ENCODE results near the gene NUP160. TPM values are rescaled to one million over a fixed set of nuclear protein-coding genes. Genes with fewer than 3 reads are reported as not detected.
"Not testable (repeated sequence)": the region's sequence is repeated elsewhere in the genome, so short reads cannot be mapped to it uniquely, and the experiment has no call there.

NUP160 gene
- total RNA-seq, 1 experiment from 2014 or later: 27.5 TPM

DNA sequence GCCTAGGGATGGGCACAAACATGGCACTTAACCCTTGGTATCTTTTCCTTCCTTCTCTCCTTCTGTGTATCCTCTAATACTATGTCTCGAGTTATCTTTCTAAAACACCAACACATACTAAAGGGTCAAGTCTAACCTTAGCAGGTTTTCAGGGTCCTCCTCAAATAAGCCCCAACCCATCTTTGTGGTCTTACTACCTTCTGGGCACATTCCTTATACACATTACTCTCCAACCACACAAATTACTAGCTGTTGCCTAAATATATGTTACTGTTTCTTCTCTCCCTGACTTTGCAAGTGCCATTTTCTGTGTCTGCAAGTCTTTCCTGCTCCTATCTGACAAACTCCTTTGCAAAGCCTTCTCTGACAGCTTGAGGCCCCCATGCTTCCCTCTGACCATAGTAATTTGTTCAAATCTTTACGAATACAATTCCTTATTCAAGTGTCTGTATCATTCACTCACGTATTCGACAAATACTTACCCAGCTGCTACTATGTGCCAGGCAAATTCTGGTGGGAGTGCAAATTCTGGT is 15.8 kb upstream of the NUP160 start:
- DNase-seq (ENCODE audit: low read depth): no peak

DNA sequence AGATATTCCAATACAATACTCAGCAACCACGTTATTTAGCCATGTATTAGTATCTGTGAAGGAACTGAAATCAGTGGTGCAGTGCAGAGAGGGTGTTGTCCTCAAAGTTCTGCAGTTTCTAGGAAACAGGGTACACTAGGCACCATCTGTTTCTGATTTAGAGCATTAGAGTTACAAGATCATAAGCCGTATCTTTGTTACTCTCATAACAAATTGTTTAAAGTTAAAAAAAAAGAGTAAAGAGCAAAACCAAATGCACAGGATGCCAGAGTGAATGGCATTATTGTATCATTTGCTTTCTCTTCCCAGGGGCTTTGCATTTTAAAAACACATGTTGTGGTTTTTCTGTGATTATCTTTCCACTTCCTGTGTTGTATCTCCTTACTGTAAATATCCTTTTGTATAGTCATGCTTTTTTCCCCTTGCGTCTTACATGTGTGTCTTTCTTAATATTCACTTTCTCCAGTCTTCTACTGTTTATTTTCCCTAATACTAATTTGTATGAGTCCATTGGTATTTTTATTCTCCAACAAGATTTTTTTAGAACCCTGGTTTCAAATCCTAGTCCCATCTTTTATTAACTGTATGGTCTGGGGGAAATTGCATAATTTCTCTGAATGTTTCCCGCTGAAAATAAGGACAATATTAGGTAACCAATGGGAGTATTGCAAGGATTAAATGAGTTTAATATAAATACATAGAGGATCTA is 15.2 kb upstream of the NUP160 start:
- DNase-seq (ENCODE audit: low read depth): peak; percentile 40

DNA sequence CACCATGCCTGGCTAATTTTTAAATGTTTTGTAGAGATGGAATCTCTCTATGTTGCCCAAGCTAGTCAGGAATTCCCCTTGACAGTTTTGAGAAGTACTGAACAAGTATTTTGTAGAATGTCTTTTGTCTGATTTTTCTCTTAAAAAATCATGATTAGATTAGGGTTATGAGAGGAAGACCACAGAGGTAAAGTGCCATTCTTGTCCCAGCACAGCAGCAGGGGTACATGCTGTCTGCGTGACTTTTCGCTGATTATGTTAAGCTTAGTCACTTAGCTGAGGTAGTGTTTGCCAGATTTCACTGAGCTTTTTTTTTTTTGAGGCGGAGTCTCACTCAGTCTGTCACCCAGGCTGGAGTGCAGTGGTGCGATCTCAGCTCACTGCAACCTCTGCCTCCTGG is 13.6 kb upstream of the NUP160 start:
- DNase-seq (ENCODE audit: low read depth): peak; percentile 76

DNA sequence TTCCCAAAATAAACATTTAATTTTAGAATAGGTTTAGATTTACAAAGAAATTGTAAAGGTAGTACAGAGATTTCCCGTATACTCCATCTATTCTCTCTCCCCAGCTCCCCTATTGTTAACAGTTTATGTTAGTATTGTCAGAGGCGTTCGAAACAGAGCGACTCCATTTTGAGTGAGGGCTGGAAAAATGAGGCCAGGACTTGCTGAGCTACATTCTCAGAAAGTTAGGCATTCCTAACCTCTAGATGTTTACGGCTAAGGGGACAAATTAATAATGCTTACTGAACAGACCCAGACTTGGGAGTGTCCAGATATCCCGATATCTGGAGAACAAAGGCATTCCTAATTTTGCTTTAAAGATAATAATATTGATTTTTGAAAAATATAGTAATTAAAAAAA is 12.4 kb upstream of the NUP160 start:
- DNase-seq (ENCODE audit: low read depth): no peak

DNA sequence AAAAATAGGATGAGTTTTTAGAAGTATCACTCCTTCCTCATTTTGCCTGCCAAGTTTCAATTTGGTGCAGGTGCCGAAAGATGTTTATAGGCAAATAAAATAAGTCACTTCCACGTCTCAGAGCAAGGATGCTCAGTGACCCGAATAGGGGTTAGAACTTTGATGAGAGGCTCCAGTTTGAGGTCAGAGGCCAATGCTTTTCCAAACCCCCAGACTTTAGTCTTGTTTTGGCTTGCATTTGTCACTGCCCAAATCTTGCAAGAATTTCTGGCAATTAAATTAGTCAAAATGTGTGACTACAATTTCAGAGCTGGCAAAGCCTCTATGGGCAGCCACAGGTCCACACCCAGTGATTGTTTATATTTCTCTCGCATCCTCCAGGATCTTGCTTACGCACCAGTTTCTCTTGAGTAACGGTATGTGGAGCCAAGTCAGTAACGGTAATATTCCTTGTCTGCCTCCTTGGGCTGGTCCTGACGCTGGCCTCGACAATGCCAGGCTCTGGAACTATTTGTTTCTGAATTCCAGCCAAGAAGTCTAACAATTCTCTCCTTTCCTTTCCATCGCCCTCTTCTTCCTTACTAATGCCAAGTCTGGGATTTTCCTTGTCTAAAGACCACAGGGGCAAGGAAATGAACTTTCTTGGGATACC is 9.9 kb upstream of the NUP160 start:
- DNase-seq (ENCODE audit: low read depth): peak; percentile 71

DNA sequence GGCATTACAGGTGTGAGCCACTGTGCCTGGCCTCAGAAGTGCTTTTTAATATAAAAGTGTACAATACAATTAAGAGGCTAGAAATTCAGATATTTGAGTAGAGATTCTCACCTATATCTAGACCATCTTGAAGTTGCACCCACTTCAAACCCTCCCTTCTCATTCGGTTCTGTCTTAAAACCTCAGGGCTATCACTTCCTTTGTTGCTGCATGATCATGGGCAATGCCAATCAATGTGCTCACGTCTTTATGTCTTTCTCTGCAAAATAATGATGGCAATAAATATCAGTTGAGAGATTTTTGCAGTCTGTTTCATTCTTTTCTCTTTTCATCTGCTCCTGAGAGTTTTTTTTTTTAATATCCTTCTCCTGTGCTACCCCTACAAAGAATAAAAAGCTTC is 9.3 kb upstream of the NUP160 start:
- no peak for DNase-seq (ENCODE audit: low read depth)

DNA sequence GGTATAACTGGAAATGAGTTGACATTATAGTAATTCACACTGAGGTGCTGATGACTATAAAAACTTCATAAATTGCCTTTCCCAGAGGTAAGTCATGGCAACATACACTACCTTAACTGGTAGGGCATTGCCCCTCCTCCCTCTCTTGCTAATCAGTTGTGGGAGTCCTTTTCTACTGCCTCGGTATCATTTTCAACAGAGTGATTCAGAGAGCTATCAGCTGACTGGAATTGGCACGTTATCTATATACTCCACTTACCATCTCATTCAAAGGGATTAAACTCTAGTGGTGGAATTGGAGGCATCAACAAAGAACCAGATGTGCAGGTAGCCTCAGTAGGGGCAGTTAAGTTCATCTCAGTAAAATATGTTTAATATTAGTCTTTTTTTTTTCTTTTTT is 8.0 kb upstream of the NUP160 start:
- peak; percentile 34 for DNase-seq (ENCODE audit: low read depth)

DNA sequence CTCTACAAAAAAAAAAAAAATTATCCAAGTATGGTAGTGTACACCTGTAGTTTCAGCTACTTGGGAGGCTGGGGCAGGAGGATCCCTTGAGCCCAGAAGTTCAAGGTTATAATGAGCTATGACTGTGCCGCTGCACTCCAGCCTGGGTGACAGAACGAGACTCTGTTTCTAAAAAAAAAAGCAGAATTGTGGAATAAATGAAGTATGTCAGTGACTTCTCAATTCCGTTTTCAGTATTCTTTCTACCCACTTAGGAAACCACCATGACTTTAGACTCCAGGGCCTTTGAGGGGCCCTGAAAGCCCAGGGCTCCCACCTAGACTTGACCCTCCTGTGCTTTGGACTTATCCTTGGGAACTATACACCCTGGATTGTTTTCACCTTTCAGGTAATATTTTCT is 6.5 kb upstream of the NUP160 start:
- no peak for DNase-seq (ENCODE audit: low read depth)

DNA sequence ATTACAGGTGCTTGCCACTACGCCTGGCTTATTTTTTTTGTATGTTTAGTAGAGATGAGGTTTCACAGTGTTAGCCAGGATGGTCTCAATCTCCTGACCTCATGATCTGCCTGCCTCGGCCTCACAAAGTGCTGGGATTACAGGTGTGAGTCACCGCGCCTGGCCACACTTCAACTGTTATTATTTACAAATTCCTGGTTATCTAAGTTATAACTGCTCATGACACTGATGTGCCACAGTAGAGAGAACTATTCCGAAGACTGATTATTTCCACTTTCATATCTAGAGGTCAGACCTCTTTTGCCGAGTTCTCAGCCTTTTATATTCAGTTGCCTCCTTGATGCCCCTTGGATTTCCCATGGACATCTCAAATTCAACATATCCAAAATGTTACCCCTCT is 3.9 kb upstream of the NUP160 start:
- no peak for DNase-seq (ENCODE audit: low read depth)

DNA sequence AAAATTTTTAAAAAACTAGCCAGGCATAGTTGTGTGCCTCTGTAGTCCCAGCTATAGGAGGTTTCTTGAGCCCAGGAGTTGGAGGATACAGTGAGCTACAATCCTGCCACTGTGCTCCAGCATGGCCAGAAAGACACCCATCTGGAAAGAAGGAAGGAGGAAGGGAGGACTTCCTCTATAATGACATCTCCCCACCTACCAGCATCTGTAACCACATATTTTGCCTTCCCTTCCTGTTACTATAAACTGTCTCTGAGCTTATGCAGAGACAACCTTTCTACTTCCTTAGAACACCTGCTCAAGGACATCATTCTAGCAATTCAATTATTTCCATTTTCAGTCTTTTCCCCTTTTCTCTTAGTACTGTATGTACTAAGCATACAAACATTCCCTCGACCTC is 2.2 kb upstream of the NUP160 start:
- no peak for DNase-seq (ENCODE audit: low read depth)

DNA sequence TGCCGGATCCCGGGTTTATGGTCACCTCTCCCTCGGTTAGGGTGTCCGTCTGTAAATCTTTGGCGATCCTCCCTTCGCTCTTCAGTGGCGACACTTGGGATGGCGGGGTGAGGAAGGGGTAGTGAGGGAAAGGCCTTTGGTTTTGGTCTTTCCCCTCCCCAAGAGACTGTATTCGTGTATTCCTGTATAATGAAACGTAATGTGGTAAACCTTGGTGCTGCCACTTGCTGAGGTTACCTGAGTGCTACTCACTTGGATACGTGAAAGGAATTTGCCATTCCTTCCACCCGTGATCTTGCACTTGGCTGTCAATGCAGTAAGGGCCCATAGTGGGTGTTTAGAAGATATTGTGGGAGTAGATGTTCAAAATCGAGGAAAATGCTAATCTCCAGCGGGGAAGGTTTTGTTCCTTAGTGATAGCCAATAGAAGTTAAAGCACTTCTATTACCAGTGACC is 578 bp upstream of the NUP160 start:
- no peak for DNase-seq (ENCODE audit: low read depth)

DNA sequence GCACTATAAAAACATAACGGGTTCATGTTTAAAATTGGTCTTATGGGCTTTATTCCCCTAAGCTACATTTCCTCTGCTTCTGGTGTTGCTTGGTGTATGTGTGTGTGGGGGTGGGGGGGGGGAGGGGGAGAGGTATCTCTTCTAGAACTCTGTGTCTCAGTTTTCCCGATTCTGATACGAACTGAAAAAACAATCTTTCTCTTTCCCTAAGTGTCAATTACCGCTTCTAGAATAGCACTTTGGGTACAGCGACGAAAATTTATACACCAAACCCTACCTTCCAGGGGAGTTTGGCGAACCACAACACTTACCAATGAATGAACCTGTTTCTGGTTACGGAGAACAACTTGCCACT is 636 bp downstream of the NUP160 start:
- no peak for DNase-seq (ENCODE audit: low read depth)

DNA sequence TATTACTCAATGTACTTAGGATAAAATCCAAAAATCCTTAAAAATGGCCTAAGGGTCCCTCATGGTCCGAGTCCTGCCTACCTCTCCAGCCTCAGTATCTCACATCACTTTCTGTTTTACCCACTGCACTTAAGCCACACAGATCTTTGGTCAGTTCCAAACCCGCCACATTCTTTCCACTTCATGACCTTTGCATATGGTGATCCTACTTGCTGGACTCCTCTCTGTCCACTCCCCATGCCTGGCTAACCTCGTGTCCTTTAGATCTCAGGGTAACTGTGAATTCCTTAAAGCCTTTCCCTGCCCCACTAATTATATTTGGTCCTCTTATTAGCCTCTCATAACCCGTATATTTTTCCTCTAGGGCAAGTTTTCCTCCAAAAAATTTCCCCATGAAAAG is 1.2 kb downstream of the NUP160 start:
- DNase-seq (ENCODE audit: low read depth): no peak

DNA sequence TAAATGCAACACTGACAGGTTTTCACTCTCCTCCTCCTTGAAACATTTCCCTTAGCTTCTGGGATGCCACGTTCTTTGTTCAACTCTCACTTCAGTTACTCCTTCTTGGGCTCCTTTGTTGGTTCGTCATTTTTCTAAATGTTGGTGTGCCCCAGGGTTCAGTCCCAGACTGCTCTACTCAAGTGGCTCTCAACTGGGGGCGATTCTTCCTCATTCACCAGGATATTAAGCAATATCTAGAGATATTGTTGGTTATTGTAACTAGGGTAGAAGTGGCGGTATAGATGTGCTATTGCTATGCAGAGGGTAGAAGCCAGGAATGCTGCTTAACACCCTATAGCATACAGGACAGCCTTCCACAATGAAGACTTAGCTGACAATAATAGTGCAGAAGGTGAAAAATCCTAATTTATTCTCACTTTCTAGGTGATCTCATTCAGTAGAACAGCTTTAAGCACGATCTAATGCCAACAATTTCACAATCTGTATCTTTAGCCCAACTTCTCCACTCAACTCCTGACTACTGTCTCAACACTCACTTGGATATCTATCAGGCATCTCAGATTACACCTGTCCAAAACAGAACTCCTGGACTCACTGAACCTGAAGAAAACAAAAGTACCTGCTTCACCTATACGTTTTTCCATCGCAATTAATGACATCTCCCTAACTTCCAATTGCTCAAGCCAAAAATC is 4.6 kb downstream of the NUP160 start:
- DNase-seq (ENCODE audit: low read depth): no peak

DNA sequence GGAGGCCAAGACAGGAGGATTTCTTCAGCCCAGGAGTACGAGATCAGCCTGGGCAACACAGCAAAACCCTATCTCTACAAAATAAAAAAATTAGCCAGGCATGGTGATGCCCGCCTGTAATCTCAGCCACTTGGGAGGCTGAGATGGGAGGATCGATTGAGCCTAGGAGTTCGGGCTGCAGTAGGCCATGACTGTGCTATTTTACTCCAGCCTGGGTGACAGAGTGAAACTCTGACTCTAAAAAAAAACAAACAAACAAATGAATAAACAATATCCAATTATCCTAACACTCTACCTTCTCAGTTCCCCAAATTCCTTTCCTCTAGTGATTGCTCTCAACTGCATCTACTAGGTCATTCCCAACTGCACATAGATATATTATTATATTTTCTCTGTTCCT is 5.4 kb downstream of the NUP160 start:
- DNase-seq (ENCODE audit: low read depth): no peak

DNA sequence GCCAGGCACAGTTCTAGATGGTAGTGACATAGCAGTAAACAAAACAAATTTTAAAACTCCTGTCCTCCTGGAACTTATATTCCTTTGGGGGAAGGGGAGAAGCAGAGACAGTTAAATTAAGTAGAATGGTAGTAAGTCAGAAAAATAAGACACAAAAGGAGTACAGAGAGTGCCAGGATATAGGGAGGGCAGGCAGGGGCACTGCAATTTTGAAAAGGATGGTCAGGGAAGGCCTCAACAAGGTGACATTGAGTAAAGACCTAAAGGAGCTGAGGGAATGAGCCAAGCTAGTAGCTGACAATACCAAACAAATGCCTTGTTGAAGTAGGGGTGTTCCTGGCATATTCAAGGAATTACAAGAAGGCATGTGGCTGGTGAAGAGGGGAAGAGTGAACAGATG is 10.2 kb downstream of the NUP160 start:
- no peak for DNase-seq (ENCODE audit: low read depth)

DNA sequence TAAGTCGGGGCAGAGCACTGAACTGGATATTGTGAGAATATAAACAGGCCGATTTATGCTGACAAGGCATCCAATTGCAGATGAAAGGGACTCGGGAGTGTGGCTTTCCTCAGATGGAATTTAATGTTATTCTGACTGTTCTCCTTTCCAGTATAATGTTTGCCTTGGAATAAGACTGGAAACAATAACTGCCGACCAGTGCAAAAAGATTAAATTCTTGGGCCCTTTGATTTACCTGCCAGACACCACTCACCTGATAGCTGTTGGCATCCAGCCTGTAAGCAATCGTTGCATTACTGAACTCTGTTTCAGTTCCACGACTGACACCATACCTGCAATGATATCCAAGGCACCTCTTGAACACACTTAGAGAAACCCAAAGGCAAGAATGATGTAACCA is 10.9 kb downstream of the NUP160 start:
- DNase-seq (ENCODE audit: low read depth): no peak

DNA sequence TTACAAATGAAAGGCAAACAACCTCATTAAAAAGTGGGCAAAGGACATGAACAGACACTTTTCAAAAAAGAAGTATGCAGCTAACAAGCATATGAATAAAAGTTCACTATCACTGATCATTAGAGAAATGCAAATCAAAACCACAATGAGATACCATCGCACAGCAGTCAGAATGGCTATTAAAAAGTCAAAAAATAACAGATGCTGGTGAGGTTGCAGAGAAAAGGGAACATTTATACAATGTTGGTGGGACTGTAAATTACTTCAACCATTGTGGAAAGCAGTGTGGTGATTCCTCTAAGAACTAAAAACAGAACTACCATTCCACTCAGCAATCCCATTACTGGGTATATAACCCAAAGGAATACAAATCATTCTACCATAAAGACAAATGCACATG is 18.1 kb downstream of the NUP160 start:
- DNase-seq (ENCODE audit: low read depth): not testable (repeated sequence)

DNA sequence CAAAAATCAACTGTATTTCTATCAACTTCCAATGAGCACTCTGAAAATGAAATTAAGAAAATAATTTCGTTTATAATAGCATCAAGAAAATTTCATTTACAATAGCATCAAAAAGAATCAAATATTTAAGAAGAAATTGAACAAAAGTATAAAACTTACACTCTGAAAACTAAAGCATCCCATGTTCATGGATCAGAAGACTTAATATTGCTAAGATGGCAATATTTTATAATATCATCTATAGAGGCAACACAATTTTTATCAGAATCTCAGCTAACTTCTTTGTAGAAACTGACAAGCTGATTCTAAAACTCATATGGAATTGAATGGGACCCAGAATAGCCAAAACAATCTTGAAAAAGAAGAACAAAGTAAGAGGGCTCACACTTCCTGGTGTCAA is 19.9 kb downstream of the NUP160 start:
- no peak for DNase-seq (ENCODE audit: low read depth)

DNA sequence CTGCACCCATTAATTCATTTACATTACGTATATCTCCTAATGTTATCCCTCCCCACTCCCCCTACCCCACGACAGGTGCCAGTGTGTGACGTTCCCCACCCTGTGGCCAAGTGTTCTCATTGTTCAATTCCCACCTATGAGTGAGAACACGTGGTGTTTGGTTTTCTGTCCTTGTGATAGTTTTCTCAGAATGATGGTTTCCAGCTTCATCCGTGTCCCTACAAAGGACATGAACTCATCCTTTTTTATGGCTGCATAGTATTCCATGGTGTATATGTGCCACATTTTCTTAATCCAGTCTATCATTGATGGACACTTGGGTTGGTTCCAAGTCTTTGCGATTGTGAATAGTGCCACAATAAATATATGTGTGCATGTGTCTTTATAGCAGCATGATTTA is 25.5 kb downstream of the NUP160 start:
- DNase-seq (ENCODE audit: low read depth): not testable (repeated sequence)

DNA sequence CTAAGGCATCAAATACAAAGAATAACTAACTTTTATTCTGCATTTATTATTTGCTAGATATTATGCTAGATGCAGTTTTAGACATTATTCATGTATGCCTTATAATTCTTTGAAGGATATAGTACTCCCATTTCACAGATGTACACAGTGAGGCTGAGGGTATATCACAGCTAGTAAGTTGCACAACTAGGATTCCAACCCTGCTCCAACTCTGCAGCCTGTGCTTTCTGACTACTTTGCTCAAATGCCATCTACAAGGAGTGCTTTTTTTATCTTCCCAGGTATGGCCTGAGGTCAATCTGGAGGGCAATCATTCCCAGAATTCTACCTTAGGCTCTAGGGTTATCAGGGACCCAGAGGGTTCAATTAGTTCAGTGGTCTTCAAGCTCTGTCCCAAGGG is 28.4 kb downstream of the NUP160 start:
- DNase-seq (ENCODE audit: low read depth): no peak

DNA sequence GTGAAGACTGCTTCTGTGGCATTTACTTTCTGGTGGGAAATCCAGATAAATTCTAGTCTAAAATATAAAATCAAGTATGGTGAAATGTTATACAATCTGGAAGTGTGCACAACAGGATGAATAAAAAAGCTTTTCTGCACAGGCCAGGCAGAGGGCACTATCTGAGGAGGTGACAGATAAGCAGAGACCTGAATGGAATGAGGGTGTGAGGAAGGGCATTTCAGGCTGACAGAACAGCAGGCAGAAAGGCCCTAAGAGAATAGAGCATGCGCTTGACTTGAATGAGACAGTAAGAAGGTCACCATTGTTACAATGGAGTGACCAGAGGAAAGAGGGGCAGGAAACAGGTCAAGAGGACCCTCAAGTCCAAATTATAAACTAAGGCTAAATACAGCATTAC is 47.4 kb downstream of the NUP160 start:
- no peak for DNase-seq (ENCODE audit: low read depth)

DNA sequence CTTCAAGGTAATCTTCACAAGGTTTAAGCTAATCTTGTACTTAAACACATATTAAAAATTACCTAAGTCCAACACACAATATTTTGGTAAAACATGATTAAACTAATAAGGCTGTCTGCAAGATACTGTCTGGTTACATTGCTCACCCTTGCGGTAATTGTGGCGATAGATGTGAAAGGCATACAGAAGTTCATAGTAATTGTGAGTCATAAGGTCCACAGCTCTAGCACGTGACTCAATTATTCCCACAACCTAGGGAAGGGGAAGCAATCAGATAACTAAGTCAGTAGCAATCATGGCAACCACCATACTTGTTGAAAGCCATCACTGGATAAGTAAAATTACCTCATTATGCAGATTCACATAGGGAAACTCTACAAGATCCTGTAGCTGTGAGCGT is 50.5 kb downstream of the NUP160 start:
- peak; percentile 76 for DNase-seq (ENCODE audit: low read depth)

All from Daoy (cell line).